GM12865 (cell line): ENCODE data around the gene FGD6.
"Not testable (repeated sequence)": the region's sequence is repeated elsewhere in the genome, so short reads cannot be mapped to it uniquely, and the experiment has no call there.

Source experiments
- DNase-seq: peaks from one replicate; pipeline ENCODE4 v3.0.0; 2010; ENCODE audit warnings: low read depth
- H3K4me3 ChIP-seq: 2 replicates; pipeline ENCODE4 v1.5.1; 2011; ENCODE audit warnings: mild to moderate bottlenecking, low read depth, low read length, control low read depth
- CTCF ChIP-seq: IDR thresholded peaks from 2 replicates; pipeline ENCODE4 v1.5.1; 2011; ENCODE audit warnings: low read length, control low read depth, low read depth, inconsistent platforms; ENCODE audit not compliant: insufficient read depth; ENCODE audit errors: missing control alignments

The FGD6 gene

GRCh38 chr12:95243497-95244183, 26.4 kb upstream of the FGD6 start:
- no peak overlapping the region for H3K4me3 ChIP-seq
- no peak for TF ChIP-seq CTCF
- DNase-seq: no peak

DNA sequence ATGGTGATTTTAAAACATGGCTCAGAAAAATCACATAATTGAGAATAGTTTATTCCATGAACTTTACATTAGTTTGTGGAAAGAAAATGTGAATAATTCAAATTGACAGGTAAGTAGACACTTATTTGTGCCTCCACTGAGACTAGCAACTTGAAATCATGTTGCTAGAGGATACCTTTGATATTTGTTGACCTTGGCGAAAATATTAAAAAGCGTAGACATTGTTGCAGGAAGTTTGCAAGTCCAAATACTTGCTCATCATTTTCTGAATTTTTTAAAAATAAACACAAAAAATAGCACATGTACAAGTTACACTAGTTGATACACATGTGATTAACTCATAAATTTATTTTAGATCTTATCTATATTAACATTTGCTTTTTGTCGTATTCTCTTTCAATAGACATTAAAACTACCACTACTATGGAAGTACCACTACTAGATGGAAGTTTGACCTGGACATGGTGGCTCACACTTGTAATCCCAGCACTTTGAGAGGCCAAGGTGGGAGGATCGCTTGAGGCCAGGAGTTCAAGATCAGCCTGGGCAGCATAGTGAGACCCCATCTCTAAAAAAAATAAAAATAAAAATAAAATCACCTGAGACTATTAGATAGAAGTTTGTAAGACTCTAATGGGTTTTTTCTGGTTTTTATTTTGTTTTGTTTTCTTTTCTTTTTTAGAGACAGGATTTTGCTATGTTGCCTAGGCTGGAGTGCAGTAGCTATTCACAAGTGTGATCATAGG, 24.7 kb upstream of the FGD6 start:
- H3K4me3 ChIP-seq: no peak overlapping the region
- no peak for TF ChIP-seq CTCF
- DNase-seq: no peak

DNA sequence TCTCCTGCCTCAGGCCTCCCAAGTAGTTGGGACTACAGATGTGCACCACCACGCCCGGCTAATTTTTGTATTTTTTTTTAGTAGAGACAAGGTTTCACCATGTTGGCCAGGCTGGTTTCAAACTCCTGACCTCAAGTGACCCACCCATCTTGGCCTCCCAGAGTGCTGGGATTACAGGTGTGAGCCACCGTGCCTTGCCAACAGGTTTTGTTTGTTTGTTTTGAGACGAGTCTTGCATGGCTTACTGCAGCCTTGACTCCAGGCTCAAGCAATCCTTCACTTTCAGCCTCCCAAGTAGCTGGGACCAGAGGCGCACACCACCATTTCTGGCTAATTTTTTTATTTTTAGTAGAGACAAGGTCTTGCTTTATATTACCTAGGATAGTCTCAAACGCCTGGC, 23.9 kb upstream of the FGD6 start:
- H3K4me3 ChIP-seq, DNase-seq: not testable (repeated sequence)

DNA sequence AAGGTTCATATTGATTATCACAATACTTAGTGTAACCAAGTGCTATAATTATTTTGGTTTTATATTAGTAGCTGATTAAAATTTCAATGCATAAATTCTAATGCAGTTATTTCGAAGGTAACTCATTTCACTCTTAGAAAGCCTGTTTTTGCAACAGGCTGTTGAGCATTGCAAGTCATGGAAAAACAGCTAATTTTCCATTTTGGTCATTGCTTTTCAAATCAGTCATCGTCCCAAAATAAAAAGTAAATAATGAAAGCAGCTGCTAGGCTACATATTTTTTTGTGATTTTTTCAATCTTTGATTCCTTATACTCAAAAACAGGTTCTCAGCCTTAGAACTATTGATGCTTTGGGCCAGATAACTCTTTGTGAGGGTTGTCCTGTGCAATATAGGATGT, 23.3 kb upstream of the FGD6 start:
- DNase-seq: peak; percentile 6
- no peak for TF ChIP-seq CTCF
- H3K4me3 ChIP-seq: no peak overlapping the region

GRCh38 chr12:95239835-95240234, 22.6 kb upstream of the FGD6 start:
- DNase-seq, H3K4me3 ChIP-seq: not testable (repeated sequence)

GRCh38 chr12:95239216-95239615, 21.9 kb upstream of the FGD6 start:
- H3K4me3 ChIP-seq: no peak overlapping the region
- no peak for DNase-seq
- TF ChIP-seq CTCF: no peak

GRCh38 chr12:95238150-95238549, 20.9 kb upstream of the FGD6 start:
- no peak for DNase-seq
- H3K4me3 ChIP-seq: no peak overlapping the region
- TF ChIP-seq CTCF: no peak

GRCh38 chr12:95237315-95237714, 20.0 kb upstream of the FGD6 start:
- H3K4me3 ChIP-seq: no peak overlapping the region
- no peak for DNase-seq
- no peak for TF ChIP-seq CTCF

DNA sequence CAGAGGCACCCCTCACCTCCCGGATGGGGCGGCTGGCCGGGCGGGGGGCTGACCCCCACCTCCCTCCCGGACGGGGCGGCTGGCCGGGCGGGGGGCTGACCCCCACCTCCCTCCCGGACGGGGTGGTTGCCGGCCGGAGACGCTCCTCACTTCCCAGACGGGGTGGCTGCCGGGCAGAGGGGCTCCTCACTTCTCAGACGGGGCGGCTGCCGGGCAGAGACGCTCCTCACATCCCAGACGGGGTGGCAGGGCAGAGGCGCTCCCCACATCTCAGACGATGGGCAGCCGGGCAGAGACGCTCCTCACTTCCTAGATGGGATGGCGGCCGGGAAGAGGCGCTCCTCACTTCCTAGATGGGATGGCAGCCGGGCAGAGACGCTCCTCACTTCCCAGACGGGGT, 18.4 kb upstream of the FGD6 start:
- not testable (repeated sequence) for H3K4me3 ChIP-seq, DNase-seq

DNA sequence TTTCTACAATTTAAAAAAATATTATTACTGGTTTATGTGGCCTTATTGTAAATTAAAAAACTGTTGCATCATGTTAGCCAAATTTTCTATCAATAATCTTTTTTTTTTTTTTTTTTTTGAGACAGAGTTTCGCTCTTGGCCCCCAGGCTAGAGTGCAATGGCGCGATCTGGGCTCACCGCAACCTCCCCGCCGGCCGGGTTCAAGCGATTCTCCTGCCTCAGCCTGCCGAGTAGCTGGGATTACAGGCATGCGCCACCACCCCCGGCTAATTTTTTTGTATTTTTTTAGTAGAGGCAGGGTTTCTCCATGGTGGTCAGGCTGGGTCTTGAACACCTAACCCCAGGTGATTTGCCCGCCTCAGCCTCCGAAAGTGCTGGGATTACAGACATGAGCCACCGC, 16.9 kb upstream of the FGD6 start:
- DNase-seq, H3K4me3 ChIP-seq: not testable (repeated sequence)
